ENCODE results near the gene SRGAP2C.
"Not testable (repeated sequence)": the region's sequence is repeated elsewhere in the genome, so short reads cannot be mapped to it uniquely, and the experiment has no call there.

DNA sequence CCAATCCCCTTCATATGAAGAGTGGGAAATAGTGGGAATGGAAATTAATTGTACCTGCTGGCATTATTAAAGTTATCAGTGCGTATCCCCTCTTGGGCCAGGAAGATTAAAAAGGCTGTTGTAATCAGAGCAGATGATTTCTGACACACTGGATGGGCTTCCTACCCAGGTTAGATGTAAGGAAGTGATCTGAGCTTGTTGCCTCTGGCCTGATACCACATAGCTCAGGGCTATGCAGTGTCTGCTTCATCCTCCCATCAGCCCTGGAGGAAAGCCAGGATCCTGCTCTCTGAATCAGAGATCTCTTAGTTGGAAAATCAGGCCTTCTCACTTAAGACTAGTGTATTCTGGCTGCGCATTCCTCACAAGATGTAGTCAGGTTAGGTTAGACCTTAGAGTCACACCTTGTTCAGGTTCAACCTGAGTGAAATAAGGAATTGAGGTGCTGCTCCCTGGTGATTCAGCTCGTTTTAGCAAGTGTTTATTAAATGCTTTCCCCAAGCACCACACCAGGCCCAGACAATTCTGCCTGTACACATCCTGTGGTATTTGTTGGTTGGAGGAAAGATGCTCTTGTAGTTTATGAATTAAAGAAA is 158.6 kb downstream of the SRGAP2C start:
- not testable (repeated sequence) for TF ChIP-seq CTCF, POLR2A, POLR2AphosphoS5, EP300 (IDR thresholded peaks at IDR 0.05)
